Measurements from ENCODE around the gene DSCAM.

- TF ChIP-seq CTCF (IDR thresholded peaks at IDR 0.05; ENCODE audit: low read length) (no peak), EZH2 (IDR thresholded peaks at IDR 0.05; ENCODE audit: borderline replicate concordance, low read length) (no peak)
Observed at GRCh38 chr21:40372506-40372905, 474.5 kb downstream of the DSCAM start.

Data from OCI-LY1 (cell line).